ENCODE measurements around the gene PTPRN2.

- no peak for TF ChIP-seq GATA2 (IDR thresholded peaks at IDR 0.05; ENCODE audit: low read depth, low read length)
- TF ChIP-seq GATA3 (IDR thresholded peaks at IDR 0.05; ENCODE audit: low read depth, low read length) = no peak
Measured at GRCh38 chr7:158536871-158537515, 50.6 kb downstream of the PTPRN2 start.

Measured in SH-SY5Y (cell line).